OCI-LY7 (cell line): ENCODE results near the gene HTRA1. TPM values are rescaled to one million over a fixed set of nuclear protein-coding genes. Genes with fewer than 3 reads are reported as not detected.

Experiments used
- BruUV-seq: library from RNA; stranded (reverse); fragments of 400-500 nt; replicated peaks from 2 replicates; lab custom pipeline; 2021; lab: Mats Ljungman, UMichigan
- CTCF ChIA-PET: fragments of 300-600 bp; sonication (Branson Sonifier 250); formaldehyde crosslinking; loops from one replicate; lab custom pipeline; 2022; ENCODE audit warnings: antibody characterized with exemption; ENCODE audit not compliant: unreplicated experiment; lab: Charles Lee
- POLR2A ChIA-PET: fragments of 300-600 bp; sonication (Branson Sonifier 250); formaldehyde crosslinking; loops from one replicate; lab custom pipeline; 2022; ENCODE audit warnings: antibody characterized with exemption; lab: Charles Lee
- DNase-seq: peaks from one replicate; pipeline ENCODE4 v3.0.0-alpha.2; 2015; ENCODE audit warnings: low spot score
- H2AFZ ChIP-seq: fragments of 200-600 bp; sonication (generic), shearing (Covaris generic); 2 replicates; pipeline ENCODE4 v1.6.1; 2014; ENCODE audit warnings: mild to moderate bottlenecking, antibody characterized with exemption, low read length, moderate library complexity
- H3K27ac ChIP-seq: fragments of 200-600 bp; sonication (generic); 2 replicates; pipeline ENCODE4 v1.5.1; 2014; ENCODE audit warnings: mixed run types, low read depth, mild to moderate bottlenecking, moderate library complexity, low read length, inconsistent platforms; ENCODE audit not compliant: poor library complexity, severe bottlenecking
- H3K36me3 ChIP-seq: fragments of 200-600 bp; sonication (generic); 2 replicates; pipeline ENCODE4 v1.6.1; 2014; ENCODE audit warnings: mild to moderate bottlenecking, antibody characterized with exemption, low read length, moderate library complexity, mixed read lengths; ENCODE audit not compliant: insufficient read depth
- H3K4me1 ChIP-seq: fragments of 200-600 bp; sonication (generic); 2 replicates; pipeline ENCODE4 v1.5.1; 2014; ENCODE audit warnings: mild to moderate bottlenecking, low read length; ENCODE audit not compliant: insufficient read depth, poor library complexity, severe bottlenecking
- H3K4me2 ChIP-seq: fragments of 200-600 bp; sonication (generic); 2 replicates; pipeline ENCODE4 v1.6.1; 2014; ENCODE audit warnings: mild to moderate bottlenecking, low read length
- H3K4me3 ChIP-seq: fragments of 200-600 bp; sonication (generic); 2 replicates; pipeline ENCODE4 v1.5.1; 2014; ENCODE audit warnings: mild to moderate bottlenecking, low read depth, low read length; ENCODE audit not compliant: poor library complexity, severe bottlenecking
- H3K79me2 ChIP-seq: fragments of 200-600 bp; sonication (generic); 2 replicates; pipeline ENCODE4 v1.6.1; 2016; ENCODE audit warnings: low read depth, mild to moderate bottlenecking, low read length, moderate library complexity, mixed read lengths; ENCODE audit not compliant: insufficient read depth
- H3K9me2 ChIP-seq: fragments of 200-600 bp; sonication (generic); 2 replicates; pipeline ENCODE4 v1.6.1; 2016; ENCODE audit warnings: mild to moderate bottlenecking, low read length, mixed read lengths; ENCODE audit not compliant: insufficient read depth
- H3K9me3 ChIP-seq: fragments of 200-600 bp; sonication (generic); 2 replicates; pipeline ENCODE4 v1.6.1; 2014; ENCODE audit warnings: mild to moderate bottlenecking, mixed run types, low read length, mixed read lengths
- H4K20me1 ChIP-seq: fragments of 200-600 bp; sonication (generic); 2 replicates; pipeline ENCODE4 v1.6.1; 2014; ENCODE audit warnings: mild to moderate bottlenecking, antibody characterized with exemption, low read length, moderate library complexity, mixed read lengths; ENCODE audit not compliant: insufficient read depth
- EZH2phosphoT487 ChIP-seq: fragments of 200-600 bp; sonication (generic); IDR thresholded peaks from 2 replicates; pipeline ENCODE4 v1.6.1; 2018; ENCODE audit warnings: low read depth, borderline replicate concordance, mild to moderate bottlenecking, mixed run types, antibody characterized with exemption, low read length, moderate library complexity, mixed read lengths
- intact Hi-C: fragments of 100-400 bp; cut with micrococcal nuclease; formaldehyde crosslinking; loops from one replicate; pipeline ENCODE4 v1.10.0; 2022; ENCODE audit not compliant: unreplicated experiment
- total RNA-seq, 2 experiments: library from RNA; depleted of rRNA in 1 of 2; stranded (reverse); fragments of >200 nt in 1 of 2; shearing (Covaris generic) in 1 of 2; gene quantifications; 2 replicates each; pipeline ENCODE4 v1.2.3, GENCODE V29; 2014 to 2022
- TF ChIP-seq, protein P1 (sequence below): fragments of 200-600 bp; sonication (generic); conservative IDR thresholded peaks from 2 replicates; pipeline ENCODE4 v1.5.1; 2014; ENCODE audit warnings: mild to moderate bottlenecking, antibody characterized with exemption, low read length, moderate library complexity, mixed read lengths

The HTRA1 gene
- total RNA-seq, 2 experiments from 2014 or later = not detected

- POLR2A ChIA-PET = interaction anchor here (0.6 kb wide), 1 partner anchor 33 kb away, joined by 3 read pairs; no protein-coding TSS in a partner anchor
- intact Hi-C loops = no loop called here
- no peak overlapping the region for H2AFZ ChIP-seq
- CTCF ChIA-PET = interaction anchor here (1.1 kb wide), 1 partner anchor 9 kb away, joined by 3 read pairs; no protein-coding TSS in a partner anchor
- H3K9me2 ChIP-seq = no peaks in the 10 kb centered on the region
- H3K4me2 ChIP-seq = no peak overlapping the region
- TF ChIP-seq EZH2phosphoT487 = no peak
- TF ChIP-seq, protein P1, sequence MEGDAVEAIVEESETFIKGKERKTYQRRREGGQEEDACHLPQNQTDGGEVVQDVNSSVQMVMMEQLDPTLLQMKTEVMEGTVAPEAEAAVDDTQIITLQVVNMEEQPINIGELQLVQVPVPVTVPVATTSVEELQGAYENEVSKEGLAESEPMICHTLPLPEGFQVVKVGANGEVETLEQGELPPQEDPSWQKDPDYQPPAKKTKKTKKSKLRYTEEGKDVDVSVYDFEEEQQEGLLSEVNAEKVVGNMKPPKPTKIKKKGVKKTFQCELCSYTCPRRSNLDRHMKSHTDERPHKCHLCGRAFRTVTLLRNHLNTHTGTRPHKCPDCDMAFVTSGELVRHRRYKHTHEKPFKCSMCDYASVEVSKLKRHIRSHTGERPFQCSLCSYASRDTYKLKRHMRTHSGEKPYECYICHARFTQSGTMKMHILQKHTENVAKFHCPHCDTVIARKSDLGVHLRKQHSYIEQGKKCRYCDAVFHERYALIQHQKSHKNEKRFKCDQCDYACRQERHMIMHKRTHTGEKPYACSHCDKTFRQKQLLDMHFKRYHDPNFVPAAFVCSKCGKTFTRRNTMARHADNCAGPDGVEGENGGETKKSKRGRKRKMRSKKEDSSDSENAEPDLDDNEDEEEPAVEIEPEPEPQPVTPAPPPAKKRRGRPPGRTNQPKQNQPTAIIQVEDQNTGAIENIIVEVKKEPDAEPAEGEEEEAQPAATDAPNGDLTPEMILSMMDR = no peak
- no TSS peak for BruUV-seq
- H3K79me2 ChIP-seq = no peaks in the 10 kb centered on the region
- no peaks in the 10 kb centered on the region for H3K4me1 ChIP-seq
- no peaks in the 10 kb centered on the region for H3K9me3 ChIP-seq
- no peaks in the 10 kb centered on the region for H3K36me3 ChIP-seq
- DNase-seq = no peak
- no peaks in the 10 kb centered on the region for H4K20me1 ChIP-seq
- no peak overlapping the region for H3K27ac ChIP-seq
- no peak overlapping the region for H3K4me3 ChIP-seq
These were observed 5.6 kb downstream of the HTRA1 start for GRCh38 chr10:122466951-122467381.

GRCh38 chr10:122467701-122468100 is 6.3 kb downstream of the HTRA1 start:
- H3K4me1 ChIP-seq = no peaks in the 10 kb centered on the region
- ChIA-PET POLR2A (no interaction called here), CTCF (no interaction called here)
- H3K36me3 ChIP-seq = no peaks in the 10 kb centered on the region
- no peaks in the 10 kb centered on the region for H3K9me3 ChIP-seq
- H2AFZ ChIP-seq = no peak overlapping the region
- no peak overlapping the region for H3K27ac ChIP-seq
- BruUV-seq = no TSS peak
- H3K4me3 ChIP-seq = no peak overlapping the region
- intact Hi-C loops = no loop called here
- no peak for DNase-seq
- no peaks in the 10 kb centered on the region for H4K20me1 ChIP-seq
- no peak for TF ChIP-seq EZH2phosphoT487
- TF ChIP-seq, protein P1 = no peak
- no peak overlapping the region for H3K4me2 ChIP-seq
- no peaks in the 10 kb centered on the region for H3K9me2 ChIP-seq
- H3K79me2 ChIP-seq = no peaks in the 10 kb centered on the region

DNA sequence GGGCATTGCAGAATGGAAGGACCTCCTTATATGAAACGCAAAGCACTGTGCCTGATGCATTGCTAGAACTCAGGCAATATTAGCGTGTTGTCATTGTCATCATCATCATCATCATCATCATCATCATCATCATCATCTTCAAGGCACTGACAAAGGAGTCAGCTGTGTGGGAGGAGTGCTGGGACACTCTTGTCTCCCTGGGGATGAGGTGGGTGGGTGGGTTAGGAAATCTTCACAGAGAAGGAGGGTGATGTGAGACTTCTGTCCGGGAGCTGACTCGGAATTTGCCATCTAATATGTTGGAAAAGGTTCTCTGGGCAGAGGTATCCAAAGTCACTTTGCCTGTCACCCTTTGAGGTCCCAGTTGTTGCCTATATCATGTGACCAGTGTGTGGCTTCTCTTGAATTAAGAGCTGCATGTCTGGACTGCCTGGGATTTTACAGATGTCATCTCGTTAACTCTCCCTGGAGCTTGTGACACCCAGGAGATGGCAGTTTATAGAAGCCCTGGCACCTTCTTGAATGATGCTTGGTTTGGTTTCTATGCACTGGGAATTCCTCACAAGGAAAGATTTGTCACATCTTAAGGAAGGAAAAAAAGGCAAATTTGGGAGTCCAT is 7.1 kb downstream of the HTRA1 start:
- POLR2A ChIA-PET = interaction anchor here (0.6 kb wide), 1 partner anchor 167 kb away, joined by 3 read pairs; no protein-coding TSS in a partner anchor

More for the DNA sequence above, 7.1 kb downstream of the HTRA1 start:
- Histone ChIP-seq H3K9me3 (no peaks in the 10 kb centered on the region), H3K79me2 (no peaks in the 10 kb centered on the region), H3K4me3 (no peak overlapping the region), H3K9me2 (no peaks in the 10 kb centered on the region), H3K36me3 (no peaks in the 10 kb centered on the region), H3K4me2 (no peak overlapping the region), H3K27ac (no peak overlapping the region), H2AFZ (no peak overlapping the region), H3K4me1 (no peaks in the 10 kb centered on the region), H4K20me1 (no peaks in the 10 kb centered on the region)
- DNase-seq = no peak
- intact Hi-C loops = no loop called here
- no peak for TF ChIP-seq EZH2phosphoT487
- TF ChIP-seq, protein P1 = no peak
- CTCF ChIA-PET = no interaction called here
- no TSS peak for BruUV-seq
